Vagina (tissue), 2 donors: Measurements from ENCODE around the gene SLC25A51. TPM values are rescaled to one million over a fixed set of nuclear protein-coding genes. Genes with fewer than 3 reads are reported as not detected.
"Not testable (repeated sequence)": the region's sequence is repeated elsewhere in the genome, so short reads cannot be mapped to it uniquely, and the experiment has no call there.

Experiments
- DNase-seq, 2 donors: peaks; one replicate each; pipeline ENCODE4 v3.0.0-alpha.2; 2017; ENCODE audit errors: extremely low spot score in 2 of 2
- H3K27ac ChIP-seq: fragments of 200-600 bp; sonication (generic); one replicate; pipeline ENCODE4 v1.5.1; 2019
- H3K27me3 ChIP-seq: fragments of 200-600 bp; sonication (generic); one replicate; pipeline ENCODE4 v1.5.1; 2019
- H3K36me3 ChIP-seq, 2 donors: fragments of 200-600 bp; sonication (generic); one replicate each; pipeline ENCODE4 v1.5.1; 2017 to 2019
- H3K4me1 ChIP-seq: fragments of 200-600 bp; sonication (generic); one replicate; pipeline ENCODE4 v1.5.1; 2019
- H3K4me3 ChIP-seq, 2 donors: fragments of 200-600 bp; sonication (generic); 1 replicate in 1 of 2; 2 replicates in 1 of 2; pipeline ENCODE4 v1.5.1; 2016 to 2019
- H3K9me3 ChIP-seq: fragments of 200-600 bp; sonication (generic); one replicate; pipeline ENCODE4 v1.5.1; 2019
- CTCF ChIP-seq, 3 experiments: fragments of 450-650 bp in 2 of 3; fragments of 200-600 bp in 1 of 3; sonication (generic) in 1 of 3; IDR thresholded peaks; one replicate each; pipeline ENCODE4 v1.5.1; 2017 to 2019; ENCODE audit warnings: antibody characterized with exemption in 3 of 3, mild to moderate bottlenecking in 2 of 3, moderate library complexity in 2 of 3
- POLR2A ChIP-seq, 2 donors: fragments of 450-650 bp; IDR thresholded peaks; one replicate each; pipeline ENCODE4 v1.6.1; 2017; ENCODE audit warnings: antibody characterized with exemption in 2 of 2, mild to moderate bottlenecking in 2 of 2, moderate library complexity in 2 of 2
- POLR2AphosphoS5 ChIP-seq, 2 donors: sonication (generic); formaldehyde crosslinking; IDR thresholded peaks; one replicate each; pipeline ENCODE4 v1.9.0; 2017; ENCODE audit warnings: antibody characterized with exemption in 2 of 2, mild to moderate bottlenecking in 2 of 2, low read depth in 1 of 2; ENCODE audit not compliant: insufficient read depth in 1 of 2
- intact Hi-C: fragments of 100-400 bp; cut with DNase I; formaldehyde crosslinking; loops from one replicate; pipeline ENCODE4 v1.15.1; 2023
- total RNA-seq: library from RNA; depleted of rRNA; stranded (reverse); fragments of >200 nt; gene quantifications from one replicate; pipeline ENCODE4 v1.2.3, GENCODE V29; 2016

SLC25A51 gene
- total RNA-seq, 1 donor from 2014 or later: 26.0 TPM

GRCh38 chr9:37914701-37915358 is 10.9 kb upstream of the SLC25A51 start:
- peaks cover 5% of the 10 kb centered on the region for H3K4me1 ChIP-seq
- TF ChIP-seq POLR2A (IDR thresholded peaks at IDR 0.05) (no peak), POLR2AphosphoS5 (IDR thresholded peaks at IDR 0.05; ENCODE audit: insufficient read depth in 1 of 2, low read depth in 1 of 2) (no peak), CTCF (IDR thresholded peaks at IDR 0.05) (no peak)

DNA sequence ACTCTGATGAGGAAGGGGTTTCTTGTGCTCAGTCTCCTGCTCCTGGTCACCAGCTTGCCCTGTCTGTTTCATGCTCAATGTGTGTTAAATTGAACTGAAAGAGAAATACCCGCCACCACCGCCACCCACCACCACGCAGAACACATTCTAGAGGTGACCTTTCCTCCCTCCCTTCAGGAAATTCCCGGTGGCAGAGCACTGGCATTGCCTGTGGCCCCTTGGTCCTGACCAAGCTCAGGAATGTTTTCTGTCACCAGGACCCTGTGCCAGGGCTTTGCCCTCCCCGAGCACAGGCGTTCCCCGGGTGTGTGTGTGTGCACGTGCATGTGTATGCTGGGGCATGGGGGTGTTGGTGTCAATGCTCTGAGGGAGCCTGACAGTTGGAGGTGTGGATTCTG is 10.2 kb upstream of the SLC25A51 start:
- H3K4me1 ChIP-seq: peaks cover 5% of the 10 kb centered on the region
- H3K27me3 ChIP-seq: no peaks in the 10 kb centered on the region
- intact Hi-C loops: loop anchor here (5.0 to 10.0 kb wide), 2 partner anchors 153 to 521 kb away; partner anchors contain the start of gene SHB
- no peaks in the 10 kb centered on the region for H3K36me3 ChIP-seq
- peak in 1 of 2 donors; percentile 4 for TF ChIP-seq POLR2AphosphoS5 (IDR thresholded peaks at IDR 0.05; ENCODE audit: insufficient read depth in 1 of 2, low read depth in 1 of 2)
- no peak for TF ChIP-seq POLR2A (IDR thresholded peaks at IDR 0.05)
- no peak overlapping the region for H3K27ac ChIP-seq
- no peak overlapping the region for H3K4me3 ChIP-seq
- peak in 1 of 2 donors; percentile 83 for DNase-seq
- H3K9me3 ChIP-seq: no peaks in the 10 kb centered on the region

More at GRCh38 chr9:37914701-37915358, 10.9 kb upstream of the SLC25A51 start:
- Histone ChIP-seq H3K36me3 (no peaks in the 10 kb centered on the region), H3K27ac (no peak overlapping the region), H3K27me3 (no peaks in the 10 kb centered on the region), H3K9me3 (no peaks in the 10 kb centered on the region), H3K4me3 (no peak overlapping the region)
- DNase-seq: peak in 1 of 2 donors; percentile 83
- intact Hi-C loops: loop anchor here (5.0 to 10.0 kb wide), 2 partner anchors 152 to 520 kb away; partner anchors contain the start of gene SHB

- TF ChIP-seq POLR2AphosphoS5 (IDR thresholded peaks at IDR 0.05; ENCODE audit: insufficient read depth in 1 of 2, low read depth in 1 of 2) (peak; percentile 17 to 59), CTCF (IDR thresholded peaks at IDR 0.05) (peak; percentile 91 to 94 (median 91)), POLR2A (IDR thresholded peaks at IDR 0.05) (no peak)
- Histone ChIP-seq H3K27ac (no peak overlapping the region), H3K36me3 (no peaks in the 10 kb centered on the region), H3K27me3 (no peaks in the 10 kb centered on the region), H3K4me1 (peaks cover 5% of the 10 kb centered on the region), H3K4me3 (no peak overlapping the region), H3K9me3 (no peaks in the 10 kb centered on the region)
- intact Hi-C loops: loop anchor here (5.0 to 10.0 kb wide), 2 partner anchors 154 to 521 kb away; partner anchors contain the start of gene SHB
- peak in 1 of 2 donors; percentile 91 for DNase-seq
These were observed 9.7 kb upstream of the SLC25A51 start for GRCh38 chr9:37913480-37914153.

DNA sequence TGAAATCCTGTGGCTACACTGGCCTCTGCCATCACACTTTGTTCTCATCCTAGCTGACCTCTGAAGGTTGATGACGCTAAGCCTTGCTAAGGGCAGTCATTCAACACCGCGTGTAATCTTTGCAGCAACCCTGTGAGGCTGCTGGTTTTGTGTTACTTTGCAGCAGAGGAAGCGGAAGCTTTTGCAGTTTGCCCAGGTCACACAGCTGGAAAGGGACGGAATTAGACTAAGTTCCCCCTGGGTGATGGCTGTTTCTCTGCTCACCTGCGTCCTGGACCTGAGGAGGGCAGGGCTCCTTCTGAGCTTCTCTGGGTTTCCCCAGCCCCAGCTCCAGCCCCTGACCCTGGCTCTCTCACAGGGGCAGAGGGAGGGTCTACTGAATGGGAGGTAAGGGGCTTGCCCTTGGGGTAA is 7.3 kb upstream of the SLC25A51 start:
- intact Hi-C loops: loop anchor here (5.0 to 10.0 kb wide), 2 partner anchors 156 to 524 kb away; partner anchors contain the start of gene SHB
- H3K9me3 ChIP-seq: no peaks in the 10 kb centered on the region
- no peak overlapping the region for H3K27ac ChIP-seq
- DNase-seq: peak in 1 of 2 donors; percentile 79
- H3K27me3 ChIP-seq: no peaks in the 10 kb centered on the region
- H3K4me3 ChIP-seq: no peak overlapping the region
- no peaks in the 10 kb centered on the region for H3K36me3 ChIP-seq
- TF ChIP-seq POLR2AphosphoS5 (IDR thresholded peaks at IDR 0.05; ENCODE audit: insufficient read depth in 1 of 2, low read depth in 1 of 2) (no peak), POLR2A (IDR thresholded peaks at IDR 0.05) (no peak), CTCF (IDR thresholded peaks at IDR 0.05) (no peak)
- peaks cover 5% of the 10 kb centered on the region for H3K4me1 ChIP-seq

GRCh38 chr9:37910271-37910670 is 6.3 kb upstream of the SLC25A51 start:
- peak in 1 of 2 donors; percentile 56 for DNase-seq
- Histone ChIP-seq H3K36me3 (no peaks in the 10 kb centered on the region), H3K27ac (no peak overlapping the region), H3K4me3 (no peak overlapping the region), H3K9me3 (no peaks in the 10 kb centered on the region), H3K27me3 (no peaks in the 10 kb centered on the region), H3K4me1 (peaks cover 5% of the 10 kb centered on the region)
- TF ChIP-seq POLR2AphosphoS5 (IDR thresholded peaks at IDR 0.05; ENCODE audit: insufficient read depth in 1 of 2, low read depth in 1 of 2) (no peak), CTCF (IDR thresholded peaks at IDR 0.05) (no peak), POLR2A (IDR thresholded peaks at IDR 0.05) (no peak)
- intact Hi-C loops: loop anchor here (5.0 to 10.0 kb wide), 2 partner anchors 157 to 525 kb away; partner anchors contain the start of gene SHB

GRCh38 chr9:37909836-37910235 is 5.9 kb upstream of the SLC25A51 start:
- intact Hi-C loops: loop anchor here (5.0 to 10.0 kb wide), 4 partner anchors 125 to 525 kb away; partner anchors contain the start of genes EXOSC3 and SHB
- not testable (repeated sequence) for H3K36me3 ChIP-seq, H3K27ac ChIP-seq, H3K27me3 ChIP-seq, H3K9me3 ChIP-seq, H3K4me1 ChIP-seq, H3K4me3 ChIP-seq
- DNase-seq: peak in 1 of 2 donors; percentile 64
